Mesodermal cell (in vitro differentiated cells): ENCODE data around the gene NOL4L.
A peak's percentile ranks its signal among the peaks of the same experiment; 100 is the strongest.

Experiments
- H3K27ac ChIP-seq: 2 replicates; pipeline ENCODE4 v1.7.0; 2013; ENCODE audit warnings: mild to moderate bottlenecking, low read depth, low read length, moderate library complexity; ENCODE audit not compliant: severe bottlenecking
- H3K36me3 ChIP-seq: 2 replicates; pipeline ENCODE4 v1.7.1; 2013; ENCODE audit warnings: mild to moderate bottlenecking, low read length, moderate library complexity; ENCODE audit not compliant: control insufficient read depth, insufficient read depth
- H3K4me1 ChIP-seq: one replicate; pipeline ENCODE4 v1.7.1; 2013; ENCODE audit warnings: mild to moderate bottlenecking, low read length; ENCODE audit not compliant: insufficient read depth, control insufficient read depth, poor library complexity, severe bottlenecking
- H3K4me3 ChIP-seq: 2 replicates; pipeline ENCODE4 v1.7.0; 2013; ENCODE audit warnings: low read length, control low read depth, mild to moderate bottlenecking; ENCODE audit not compliant: insufficient read depth, poor library complexity, severe bottlenecking; ENCODE audit errors: extremely low read depth
- H3K9me3 ChIP-seq: 2 replicates; pipeline ENCODE4 v1.7.1; 2013; ENCODE audit warnings: mild to moderate bottlenecking, low read length, moderate library complexity; ENCODE audit not compliant: control insufficient read depth
- WGBS, 2 experiments: methylation state at CpG; one replicate each; pipeline ENCODE4 v1.1.5; 2013; ENCODE audit warnings: missing lambda C conversion rate in 2 of 2; ENCODE audit not compliant: insufficient coverage in 2 of 2; 5-methylcytosine and 5-hydroxymethylcytosine counted together

Gene NOL4L

GRCh38 chr20:32478576-32478975 lies 106.6 kb downstream of the NOL4L start:
- H3K9me3 ChIP-seq = no peaks in the 10 kb centered on the region
- WGBS, 2 experiments = 93 to 94% methylated on average over 6 to 7 of the region's 7 CpGs
- peaks cover 14% of the 10 kb centered on the region for H3K36me3 ChIP-seq
- H3K4me3 ChIP-seq = no peak overlapping the region
- H3K27ac ChIP-seq = no peak overlapping the region
- H3K4me1 ChIP-seq = peaks cover 68% of the 10 kb centered on the region

GRCh38 chr20:32477594-32478512 lies 107.3 kb downstream of the NOL4L start:
- peaks cover 74% of the 10 kb centered on the region for H3K4me1 ChIP-seq
- peak overlapping the region; percentile 97 for H3K27ac ChIP-seq
- no peaks in the 10 kb centered on the region for H3K9me3 ChIP-seq
- WGBS, 2 experiments = 93 to 100% methylated on average over 5 to 9 of the region's 11 CpGs
- no peak overlapping the region for H3K4me3 ChIP-seq
- peaks cover 21% of the 10 kb centered on the region for H3K36me3 ChIP-seq

GRCh38 chr20:32476684-32477593 lies 108.2 kb downstream of the NOL4L start:
- H3K9me3 ChIP-seq = no peaks in the 10 kb centered on the region
- peaks cover 30% of the 10 kb centered on the region for H3K36me3 ChIP-seq
- H3K27ac ChIP-seq = peak overlapping the region; percentile 97
- H3K4me1 ChIP-seq = peaks cover 68% of the 10 kb centered on the region
- 84 to 89% methylated on average over 19 to 22 of the region's 22 CpGs for WGBS, 2 experiments
- no peak overlapping the region for H3K4me3 ChIP-seq

GRCh38 chr20:32474967-32475811 lies 109.9 kb downstream of the NOL4L start:
- H3K36me3 ChIP-seq = peaks cover 47% of the 10 kb centered on the region
- peak overlapping the region; percentile 97 for H3K27ac ChIP-seq
- peak overlapping the region; percentile 19 for H3K4me3 ChIP-seq
- peaks cover 68% of the 10 kb centered on the region for H3K4me1 ChIP-seq
- H3K9me3 ChIP-seq = no peaks in the 10 kb centered on the region
- 21 to 48% methylated on average over 14 to 16 of the region's 28 CpGs for WGBS, 2 experiments

GRCh38 chr20:32474717-32474966 lies 110.5 kb downstream of the NOL4L start:
- H3K9me3 ChIP-seq = no peaks in the 10 kb centered on the region
- H3K27ac ChIP-seq = peak overlapping the region; percentile 97
- peaks cover 65% of the 10 kb centered on the region for H3K4me1 ChIP-seq
- H3K36me3 ChIP-seq = peaks cover 44% of the 10 kb centered on the region
- H3K4me3 ChIP-seq = peak overlapping the region; percentile 19
- WGBS, 2 experiments = 64 to 69% methylated on average over 3 to 8 of the region's 8 CpGs

GRCh38 chr20:32474009-32474716 lies 111.0 kb downstream of the NOL4L start:
- H3K9me3 ChIP-seq = no peaks in the 10 kb centered on the region
- peaks cover 48% of the 10 kb centered on the region for H3K36me3 ChIP-seq
- H3K27ac ChIP-seq = peak overlapping the region; percentile 97
- H3K4me1 ChIP-seq = peaks cover 69% of the 10 kb centered on the region
- 92% methylated on average over 16 to 17 of the region's 18 CpGs for WGBS, 2 experiments
- H3K4me3 ChIP-seq = no peak overlapping the region

- 85 to 91% methylated on average over 23 to 26 of the region's 29 CpGs for WGBS, 2 experiments
- Histone ChIP-seq H3K36me3 (peaks cover 55% of the 10 kb centered on the region), H3K4me1 (peaks cover 73% of the 10 kb centered on the region), H3K4me3 (no peak overlapping the region), H3K27ac (peak overlapping the region; percentile 13), H3K9me3 (no peaks in the 10 kb centered on the region)
Measured at GRCh38 chr20:32473231-32474008, 111.7 kb downstream of the NOL4L start.

- WGBS, 2 experiments = 92 to 97% methylated on average over 4 to 5 of the region's 6 CpGs
- H3K4me3 ChIP-seq = no peak overlapping the region
- H3K36me3 ChIP-seq = peaks cover 61% of the 10 kb centered on the region
- H3K9me3 ChIP-seq = no peaks in the 10 kb centered on the region
- peaks cover 74% of the 10 kb centered on the region for H3K4me1 ChIP-seq
- no peak overlapping the region for H3K27ac ChIP-seq
Measured at GRCh38 chr20:32472581-32473207, 112.4 kb downstream of the NOL4L start.

GRCh38 chr20:32470940-32471339 lies 114.2 kb downstream of the NOL4L start:
- Histone ChIP-seq H3K36me3 (peaks cover 73% of the 10 kb centered on the region), H3K27ac (peak overlapping the region; percentile 92), H3K4me1 (peaks cover 68% of the 10 kb centered on the region), H3K9me3 (no peaks in the 10 kb centered on the region), H3K4me3 (no peak overlapping the region)
- 90 to 92% methylated on average over 9 of the region's 9 CpGs for WGBS, 2 experiments
